ENCODE measurements around the gene KXD1.
A peak's percentile ranks its signal among the peaks of the same experiment; 100 is the strongest.

DNA sequence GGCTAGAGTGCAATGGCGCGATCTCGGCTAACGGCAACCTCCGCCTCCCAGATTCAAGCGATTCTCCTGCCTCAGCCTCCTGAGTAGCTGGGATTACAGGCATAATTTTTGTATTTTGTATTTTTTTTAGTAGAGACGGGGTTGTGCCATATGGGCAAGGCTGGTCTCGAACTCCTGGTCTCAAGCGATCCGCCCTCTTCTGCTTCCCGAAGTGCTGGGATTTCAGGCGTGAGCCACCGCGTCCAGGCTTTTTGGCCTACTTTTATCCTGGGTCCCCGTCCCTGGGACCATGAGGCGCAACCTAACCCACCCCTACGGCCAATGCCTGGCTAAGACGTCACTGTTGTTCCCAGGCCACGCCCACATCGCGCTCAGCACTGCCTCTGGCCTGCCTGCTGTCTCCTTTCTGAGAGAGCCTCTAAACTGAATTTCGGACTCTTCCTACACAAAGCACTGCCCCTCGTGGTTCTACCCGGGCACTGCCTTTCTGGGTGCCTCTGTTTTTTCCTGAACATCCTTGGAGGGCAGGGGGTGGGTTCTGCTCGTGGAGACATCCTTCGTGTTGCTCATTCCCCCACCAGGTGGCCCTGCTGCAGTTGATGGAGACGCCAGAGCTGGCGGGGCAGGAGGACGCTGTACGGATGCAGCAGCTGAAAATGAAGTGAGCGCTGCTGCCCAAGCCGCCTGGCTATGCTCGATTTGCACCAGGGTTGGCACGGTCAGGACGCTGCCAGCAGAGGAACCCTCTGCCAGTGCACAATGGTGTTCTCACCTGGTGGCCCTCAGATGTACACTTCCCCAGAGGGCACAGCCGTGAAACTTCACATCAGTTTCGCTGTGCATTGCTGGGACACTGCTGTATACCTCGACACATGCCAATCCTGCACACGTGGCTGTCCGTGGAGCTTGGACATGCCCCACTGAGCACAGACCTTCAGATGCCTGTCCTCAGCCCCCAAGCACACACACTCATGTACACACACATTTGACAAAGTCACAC, 32.9 kb downstream of the KXD1 start:
- TF ChIP-seq, protein P1, sequence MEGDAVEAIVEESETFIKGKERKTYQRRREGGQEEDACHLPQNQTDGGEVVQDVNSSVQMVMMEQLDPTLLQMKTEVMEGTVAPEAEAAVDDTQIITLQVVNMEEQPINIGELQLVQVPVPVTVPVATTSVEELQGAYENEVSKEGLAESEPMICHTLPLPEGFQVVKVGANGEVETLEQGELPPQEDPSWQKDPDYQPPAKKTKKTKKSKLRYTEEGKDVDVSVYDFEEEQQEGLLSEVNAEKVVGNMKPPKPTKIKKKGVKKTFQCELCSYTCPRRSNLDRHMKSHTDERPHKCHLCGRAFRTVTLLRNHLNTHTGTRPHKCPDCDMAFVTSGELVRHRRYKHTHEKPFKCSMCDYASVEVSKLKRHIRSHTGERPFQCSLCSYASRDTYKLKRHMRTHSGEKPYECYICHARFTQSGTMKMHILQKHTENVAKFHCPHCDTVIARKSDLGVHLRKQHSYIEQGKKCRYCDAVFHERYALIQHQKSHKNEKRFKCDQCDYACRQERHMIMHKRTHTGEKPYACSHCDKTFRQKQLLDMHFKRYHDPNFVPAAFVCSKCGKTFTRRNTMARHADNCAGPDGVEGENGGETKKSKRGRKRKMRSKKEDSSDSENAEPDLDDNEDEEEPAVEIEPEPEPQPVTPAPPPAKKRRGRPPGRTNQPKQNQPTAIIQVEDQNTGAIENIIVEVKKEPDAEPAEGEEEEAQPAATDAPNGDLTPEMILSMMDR (IDR thresholded peaks at IDR 0.05): peak in 2 of 6 experiments; percentile 10 to 33
- TF ChIP-seq POLR2A (IDR thresholded peaks at IDR 0.05): no peak
